Bone marrow (tissue), 2 donors: ENCODE data around the gene CHIC2.
A peak's percentile ranks its signal among the peaks of the same experiment; 100 is the strongest.
"Not testable (repeated sequence)": the region's sequence is repeated elsewhere in the genome, so short reads cannot be mapped to it uniquely, and the experiment has no call there.

Experiments
- DNase-seq, 2 donors: peaks; one replicate each; lab custom pipeline; 2025; lab: John Stamatoyannopoulos, UW

CHIC2 gene

DNA sequence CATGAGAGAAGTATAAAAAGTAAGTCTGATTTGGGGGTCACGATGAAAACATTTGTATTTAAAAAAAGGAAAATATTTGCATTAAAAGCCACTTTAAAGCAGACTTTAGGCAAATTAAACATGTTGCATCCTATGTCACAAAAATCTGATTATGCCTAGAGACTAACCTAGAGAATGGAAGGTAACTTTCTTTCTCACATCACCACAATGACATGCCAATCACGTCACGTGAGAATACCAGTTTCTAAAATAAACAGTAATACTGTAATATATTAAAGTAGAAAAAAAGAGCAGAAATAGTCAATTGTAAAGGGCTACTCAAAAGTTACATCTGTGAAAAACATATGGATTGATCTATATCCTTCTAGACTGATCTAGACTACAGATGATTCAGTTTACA is 3.3 kb downstream of the CHIC2 start:
- no peak for DNase-seq

- no peak for DNase-seq
Observed at GRCh38 chr4:54060116-54060515, 4.3 kb downstream of the CHIC2 start.

DNA sequence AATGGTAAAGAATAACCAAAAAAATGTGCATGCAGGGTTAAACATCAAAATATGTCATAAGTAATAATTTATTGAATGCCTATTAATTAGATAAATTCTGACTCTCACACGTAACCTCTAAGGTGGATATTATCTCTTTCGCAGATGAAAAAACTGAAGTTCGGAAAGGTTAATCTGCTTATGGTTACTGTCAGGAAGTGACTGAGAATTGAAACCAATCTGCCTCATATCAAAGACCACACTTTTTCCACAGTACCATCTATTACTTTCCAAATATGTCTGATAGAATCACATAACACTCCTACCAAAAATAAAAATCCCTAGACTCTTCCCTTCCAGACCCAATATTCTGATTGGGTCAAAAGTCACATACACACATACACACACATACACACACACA is 6.2 kb downstream of the CHIC2 start:
- DNase-seq: no peak

DNA sequence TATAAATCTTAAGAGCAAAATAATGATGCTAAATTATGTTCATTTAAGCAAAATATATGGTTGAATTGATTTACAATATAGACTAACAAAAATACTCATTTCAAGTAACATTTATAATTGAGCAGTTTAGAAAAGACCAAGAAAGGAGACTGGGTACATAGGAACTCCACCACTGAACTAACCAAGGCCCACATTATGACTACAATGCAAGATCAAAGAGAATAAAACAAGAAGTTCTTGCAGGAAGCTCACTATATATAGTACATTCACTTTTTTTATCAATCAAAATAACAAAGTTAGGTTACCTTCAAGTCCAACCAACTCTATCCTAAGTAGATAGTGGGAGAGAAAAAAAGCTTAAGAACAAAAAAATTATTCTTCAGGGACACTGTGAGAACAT is 8.0 kb downstream of the CHIC2 start:
- no peak for DNase-seq

- DNase-seq: no peak
Observed at GRCh38 chr4:54055494-54055893, 8.9 kb downstream of the CHIC2 start.

GRCh38 chr4:54054501-54054900 is 9.9 kb downstream of the CHIC2 start:
- DNase-seq: no peak

DNA sequence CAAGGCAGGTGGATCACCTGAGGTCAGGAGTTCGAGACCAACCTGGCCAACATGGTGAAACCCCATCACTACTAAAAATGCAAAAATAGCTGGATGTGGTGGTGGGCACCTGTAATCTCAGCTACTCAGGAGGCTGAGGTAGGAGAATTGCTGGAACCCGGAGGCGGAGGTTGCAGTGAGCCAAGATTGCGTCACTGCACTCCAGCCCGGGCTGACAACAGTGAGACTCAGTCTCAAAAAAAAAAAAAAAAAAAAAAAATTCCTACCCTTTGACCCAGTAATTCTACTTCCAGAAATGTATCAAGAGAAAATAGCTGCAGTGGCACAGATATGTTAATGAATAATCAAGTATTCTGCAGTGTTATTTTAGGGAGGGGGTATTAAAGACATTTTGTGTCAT is 11.1 kb downstream of the CHIC2 start:
- not testable (repeated sequence) for DNase-seq

GRCh38 chr4:54050214-54050904 is 14.0 kb downstream of the CHIC2 start:
- no peak for DNase-seq

GRCh38 chr4:54043630-54044029 is 20.8 kb downstream of the CHIC2 start:
- not testable (repeated sequence) for DNase-seq

DNA sequence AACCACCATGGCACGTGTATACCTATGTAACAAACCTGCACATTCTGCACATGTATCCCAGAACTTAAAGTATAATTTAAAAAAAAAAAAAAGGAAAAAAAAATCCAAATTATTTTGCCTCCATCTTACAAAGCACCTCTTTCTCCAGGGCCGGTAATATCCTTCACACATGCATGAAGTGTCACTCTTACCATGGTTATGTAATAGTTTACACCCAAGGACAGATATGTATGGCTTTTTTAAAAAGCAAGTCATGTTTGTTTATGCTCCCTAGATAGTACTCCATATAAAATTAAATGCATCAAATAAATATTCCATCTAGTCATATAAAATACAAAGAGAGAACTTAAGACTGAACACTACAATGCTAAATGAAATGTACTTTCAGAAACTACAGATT is 22.5 kb downstream of the CHIC2 start:
- DNase-seq: no peak

- no peak for DNase-seq
Observed at GRCh38 chr4:54041100-54041499, 23.3 kb downstream of the CHIC2 start.

DNA sequence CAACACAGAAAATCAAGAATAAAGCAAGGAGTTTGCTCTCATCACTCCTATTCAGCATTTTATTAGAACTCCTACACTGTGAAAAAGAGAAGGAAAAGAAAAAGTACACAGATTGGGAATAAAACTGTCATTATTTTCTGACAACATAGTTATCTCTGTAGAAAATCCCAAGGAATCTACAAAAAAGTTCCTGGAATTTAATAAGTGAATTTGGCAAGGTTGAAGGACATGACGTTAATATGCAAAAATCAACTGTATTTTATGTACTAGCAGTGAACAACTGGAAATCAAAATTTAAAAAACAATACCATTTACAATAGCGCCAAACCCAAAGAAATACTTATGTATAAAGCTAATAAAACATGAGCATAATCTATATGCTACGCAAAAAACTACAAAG is 26.3 kb downstream of the CHIC2 start:
- no peak for DNase-seq

- DNase-seq: no peak
Observed at GRCh38 chr4:54036184-54036583, 28.2 kb downstream of the CHIC2 start.

GRCh38 chr4:54032558-54033135 is 31.8 kb downstream of the CHIC2 start:
- peak in 1 of 2 donors; percentile 36 for DNase-seq

DNA sequence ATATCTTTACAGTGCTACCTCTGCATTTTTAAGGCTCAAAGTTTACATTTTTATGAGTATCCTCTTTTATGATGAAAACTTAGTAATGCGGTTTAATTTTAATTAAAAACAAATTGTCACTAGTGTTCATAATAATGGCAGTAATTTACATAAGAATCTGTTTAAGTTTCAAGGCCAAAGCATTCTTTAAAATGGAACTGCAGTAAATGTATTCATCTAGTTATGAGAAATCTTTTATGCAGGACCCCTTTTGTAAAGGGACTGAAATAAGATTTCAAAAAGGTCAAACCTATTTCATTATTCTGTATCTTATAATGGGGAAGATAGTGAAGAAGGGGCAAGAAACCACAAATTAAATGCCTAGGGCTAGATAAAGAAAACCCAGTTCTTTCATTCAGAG is 37.1 kb downstream of the CHIC2 start:
- no peak for DNase-seq

DNA sequence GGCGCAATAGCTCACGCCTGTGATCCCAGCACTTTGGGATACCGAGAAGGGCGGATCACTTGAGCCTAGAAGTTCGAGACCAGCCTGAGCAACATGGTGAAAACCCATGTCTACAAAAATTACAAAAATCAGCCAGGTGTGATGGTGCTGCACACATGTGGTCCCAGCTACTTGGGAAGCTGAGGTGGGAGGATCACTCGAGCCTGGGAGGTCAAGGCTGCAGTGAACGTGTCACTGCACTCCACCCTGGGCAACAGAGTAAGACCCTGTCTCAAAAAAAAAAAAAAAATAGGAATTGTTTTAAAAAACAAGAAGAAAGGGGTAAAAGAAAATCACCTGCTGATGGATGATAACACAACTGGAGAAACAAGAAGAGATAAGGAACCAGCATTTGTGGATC is 38.8 kb downstream of the CHIC2 start:
- no peak for DNase-seq

GRCh38 chr4:54023019-54023418 is 41.4 kb downstream of the CHIC2 start:
- not testable (repeated sequence) for DNase-seq

GRCh38 chr4:54017974-54018373 is 46.4 kb downstream of the CHIC2 start:
- DNase-seq: no peak

DNA sequence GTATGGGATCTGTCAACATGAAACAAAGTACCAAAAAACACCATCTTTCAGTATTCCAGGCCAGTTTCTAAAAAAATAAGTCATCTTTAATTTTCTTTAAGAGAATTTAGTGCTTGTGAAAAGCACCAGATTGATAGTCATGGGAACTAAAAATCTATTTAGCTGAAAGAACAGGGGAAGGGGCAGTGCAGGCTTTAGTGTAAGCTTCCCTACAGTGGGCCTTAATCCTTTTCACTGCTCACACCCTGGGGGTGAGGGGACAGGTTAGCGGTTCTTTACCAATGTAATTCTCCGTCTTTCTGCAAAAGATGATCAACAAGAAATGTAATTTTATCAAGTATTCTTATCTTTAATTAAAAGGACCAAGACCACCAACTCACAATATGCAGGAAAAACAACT is 47.1 kb downstream of the CHIC2 start:
- DNase-seq: no peak

DNA sequence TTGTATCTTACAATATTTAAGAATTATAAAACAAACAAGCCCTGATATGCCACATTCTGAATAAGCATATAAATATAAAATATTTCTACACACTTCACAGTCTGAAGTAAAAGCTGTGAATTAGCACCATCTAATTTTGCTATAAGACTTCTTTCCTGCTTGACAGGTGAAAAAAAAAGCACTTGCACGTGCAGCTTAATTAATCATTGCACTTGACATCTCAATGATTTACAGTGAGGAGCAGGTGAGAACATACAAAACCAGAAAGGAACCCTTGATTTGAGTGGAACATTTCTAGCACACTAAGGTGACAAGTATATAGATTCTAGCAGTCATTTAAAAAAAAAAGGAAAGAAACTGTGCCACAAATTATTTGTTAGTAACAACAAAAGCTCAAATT is 47.9 kb downstream of the CHIC2 start:
- no peak for DNase-seq

- no peak for DNase-seq
Observed at GRCh38 chr4:54015423-54016030, 48.9 kb downstream of the CHIC2 start.

DNA sequence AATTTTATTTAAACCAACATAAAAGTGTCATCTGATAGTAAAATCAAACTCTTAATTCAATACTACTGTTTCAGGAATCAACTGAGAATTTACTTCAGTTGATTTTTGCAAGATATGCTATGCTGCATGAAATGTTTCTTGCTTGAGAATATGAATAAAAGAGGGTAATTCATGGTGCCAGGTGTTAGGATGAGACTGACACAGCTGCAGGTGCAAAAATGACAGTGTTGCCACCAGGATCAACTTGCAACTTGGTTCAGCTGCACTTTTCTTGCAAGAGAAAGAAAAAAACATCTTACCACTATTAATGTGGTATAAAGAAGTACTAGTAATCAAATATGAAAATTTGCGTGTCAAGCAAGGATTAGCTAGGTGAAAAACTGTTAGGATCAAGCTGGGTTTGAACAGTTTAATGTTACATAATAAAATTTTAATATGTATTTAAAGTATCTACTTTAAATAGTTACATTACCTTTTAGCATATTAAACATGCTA is 49.7 kb downstream of the CHIC2 start:
- DNase-seq: no peak

DNA sequence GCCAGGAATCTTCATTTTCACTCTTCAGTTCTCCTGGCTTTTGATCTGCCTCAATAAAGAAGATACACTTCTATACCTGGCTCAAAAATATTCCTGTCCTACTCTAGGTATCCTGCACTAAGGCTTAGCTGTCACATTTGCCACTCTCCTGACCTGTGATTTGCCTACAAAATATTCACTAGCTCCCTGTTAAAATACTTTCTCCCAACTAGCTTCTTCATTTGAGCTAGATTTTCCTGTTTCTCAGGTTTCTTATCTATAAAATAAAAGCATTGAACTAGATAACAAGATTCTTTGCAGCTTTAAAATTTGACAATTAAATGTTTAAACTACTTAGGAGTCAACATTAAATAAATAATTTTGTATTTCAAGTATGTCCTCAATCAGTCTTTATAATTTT is 53.2 kb downstream of the CHIC2 start:
- DNase-seq: no peak

GRCh38 chr4:54006755-54007154 is 57.6 kb downstream of the CHIC2 start:
- DNase-seq: no peak
